Peyer's patch (tissue), 4 donors: Measurements from ENCODE around the gene GPX4.

ENCODE experiments used
- POLR2A ChIP-seq, 2 donors: fragments of 450-650 bp; IDR thresholded peaks; one replicate each; pipeline ENCODE4 v1.5.1; 2017; ENCODE audit warnings: antibody characterized with exemption in 2 of 2, mild to moderate bottlenecking in 2 of 2, moderate library complexity in 2 of 2
- TF ChIP-seq, protein P1 (sequence below), 6 experiments: fragments of 450-650 bp in 4 of 6; fragments of 200-600 bp in 2 of 6; sonication (generic) in 1 of 6; IDR thresholded peaks; one replicate each; pipeline ENCODE4 v1.5.1; 2017 to 2019; ENCODE audit warnings: antibody characterized with exemption in 6 of 6, mild to moderate bottlenecking in 3 of 6, moderate library complexity in 1 of 6

DNA sequence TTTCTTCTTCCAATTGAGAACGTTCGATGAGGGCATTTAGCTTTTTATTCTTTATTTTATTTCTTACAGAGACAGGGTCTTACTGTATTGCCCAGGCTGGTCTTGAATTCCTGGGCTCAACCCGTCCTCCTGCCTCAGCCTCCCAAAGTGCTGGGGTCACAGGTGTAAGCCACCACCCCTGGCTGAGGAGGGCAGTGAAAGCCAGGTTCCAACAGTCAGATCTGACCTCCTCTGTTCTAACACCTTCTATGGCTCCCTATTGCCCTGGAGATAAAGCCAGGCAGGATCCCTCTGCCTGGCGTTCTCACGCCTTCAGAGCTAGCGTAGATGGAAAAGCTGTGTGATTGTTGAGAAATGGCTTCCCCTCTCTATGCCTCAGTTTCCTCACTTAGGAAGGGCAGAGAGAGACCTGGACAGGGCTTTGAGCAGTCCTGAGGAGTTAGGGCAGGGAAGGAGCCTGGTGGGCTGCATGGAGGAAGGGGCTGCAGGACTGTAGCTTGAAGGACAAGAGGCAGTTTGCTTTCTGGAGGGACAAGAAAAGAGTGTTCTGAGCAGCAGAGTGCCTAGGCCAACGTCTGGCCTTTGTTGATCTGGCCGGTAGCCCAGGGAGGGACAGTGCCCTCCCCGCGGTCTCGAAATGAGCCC lies 31.3 kb upstream of the GPX4 start:
- TF ChIP-seq, protein P1, sequence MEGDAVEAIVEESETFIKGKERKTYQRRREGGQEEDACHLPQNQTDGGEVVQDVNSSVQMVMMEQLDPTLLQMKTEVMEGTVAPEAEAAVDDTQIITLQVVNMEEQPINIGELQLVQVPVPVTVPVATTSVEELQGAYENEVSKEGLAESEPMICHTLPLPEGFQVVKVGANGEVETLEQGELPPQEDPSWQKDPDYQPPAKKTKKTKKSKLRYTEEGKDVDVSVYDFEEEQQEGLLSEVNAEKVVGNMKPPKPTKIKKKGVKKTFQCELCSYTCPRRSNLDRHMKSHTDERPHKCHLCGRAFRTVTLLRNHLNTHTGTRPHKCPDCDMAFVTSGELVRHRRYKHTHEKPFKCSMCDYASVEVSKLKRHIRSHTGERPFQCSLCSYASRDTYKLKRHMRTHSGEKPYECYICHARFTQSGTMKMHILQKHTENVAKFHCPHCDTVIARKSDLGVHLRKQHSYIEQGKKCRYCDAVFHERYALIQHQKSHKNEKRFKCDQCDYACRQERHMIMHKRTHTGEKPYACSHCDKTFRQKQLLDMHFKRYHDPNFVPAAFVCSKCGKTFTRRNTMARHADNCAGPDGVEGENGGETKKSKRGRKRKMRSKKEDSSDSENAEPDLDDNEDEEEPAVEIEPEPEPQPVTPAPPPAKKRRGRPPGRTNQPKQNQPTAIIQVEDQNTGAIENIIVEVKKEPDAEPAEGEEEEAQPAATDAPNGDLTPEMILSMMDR (IDR thresholded peaks at IDR 0.05), result no peak
- no peak for TF ChIP-seq POLR2A (IDR thresholded peaks at IDR 0.05)
